RWPE1 (cell line): ENCODE measurements around the gene CSF3.

Source experiments
- CTCF ChIA-PET: fragments of 350-600 bp; sonication (Branson Sonifier 250); formaldehyde crosslinking; extraction: SDS; loops from one replicate; lab custom pipeline; 2021; lab: Yijun Ruan, JAX
- POLR2A ChIA-PET: fragments of 400-600 bp; formaldehyde crosslinking; extraction: SDS; loops from one replicate; lab custom pipeline; 2020; ENCODE audit warnings: antibody characterized with exemption; ENCODE audit not compliant: low non-redundant PET; lab: Yijun Ruan, JAX
- DNase-seq: peaks from one replicate; pipeline ENCODE4 v3.0.0; 2012; ENCODE audit warnings: low spot score
- H3K27ac ChIP-seq: fragments of 450-650 bp; 2 replicates; pipeline ENCODE4 v1.5.1; 2017
- TF ChIP-seq, protein P1 (sequence below): fragments of 450-650 bp; conservative IDR thresholded peaks from 2 replicates; pipeline ENCODE4 v1.5.1; 2017; ENCODE audit warnings: low read depth, mild to moderate bottlenecking

CSF3 gene

GRCh38 chr17:40041196-40041595 is 26.0 kb downstream of the CSF3 start:
- TF ChIP-seq, protein P1, sequence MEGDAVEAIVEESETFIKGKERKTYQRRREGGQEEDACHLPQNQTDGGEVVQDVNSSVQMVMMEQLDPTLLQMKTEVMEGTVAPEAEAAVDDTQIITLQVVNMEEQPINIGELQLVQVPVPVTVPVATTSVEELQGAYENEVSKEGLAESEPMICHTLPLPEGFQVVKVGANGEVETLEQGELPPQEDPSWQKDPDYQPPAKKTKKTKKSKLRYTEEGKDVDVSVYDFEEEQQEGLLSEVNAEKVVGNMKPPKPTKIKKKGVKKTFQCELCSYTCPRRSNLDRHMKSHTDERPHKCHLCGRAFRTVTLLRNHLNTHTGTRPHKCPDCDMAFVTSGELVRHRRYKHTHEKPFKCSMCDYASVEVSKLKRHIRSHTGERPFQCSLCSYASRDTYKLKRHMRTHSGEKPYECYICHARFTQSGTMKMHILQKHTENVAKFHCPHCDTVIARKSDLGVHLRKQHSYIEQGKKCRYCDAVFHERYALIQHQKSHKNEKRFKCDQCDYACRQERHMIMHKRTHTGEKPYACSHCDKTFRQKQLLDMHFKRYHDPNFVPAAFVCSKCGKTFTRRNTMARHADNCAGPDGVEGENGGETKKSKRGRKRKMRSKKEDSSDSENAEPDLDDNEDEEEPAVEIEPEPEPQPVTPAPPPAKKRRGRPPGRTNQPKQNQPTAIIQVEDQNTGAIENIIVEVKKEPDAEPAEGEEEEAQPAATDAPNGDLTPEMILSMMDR, result no peak
- CTCF ChIA-PET, result interaction anchor here (1.0 kb wide), 2 partner anchors 13 to 15 kb away, joined by 3 read pairs; no protein-coding TSS in a partner anchor
- POLR2A ChIA-PET, result no interaction called here

GRCh38 chr17:40056379-40057015 is 41.3 kb downstream of the CSF3 start:
- ChIA-PET CTCF (no interaction called here), POLR2A (no interaction called here)
- no peak for DNase-seq
- TF ChIP-seq, protein P1, result no peak
- peak overlapping the region; percentile 14; the same call in 1 of the 2 replicates for H3K27ac ChIP-seq

More at GRCh38 chr17:40041196-40041595, 26.0 kb downstream of the CSF3 start:
- no peak overlapping the region for H3K27ac ChIP-seq
- no peak for DNase-seq

DNA sequence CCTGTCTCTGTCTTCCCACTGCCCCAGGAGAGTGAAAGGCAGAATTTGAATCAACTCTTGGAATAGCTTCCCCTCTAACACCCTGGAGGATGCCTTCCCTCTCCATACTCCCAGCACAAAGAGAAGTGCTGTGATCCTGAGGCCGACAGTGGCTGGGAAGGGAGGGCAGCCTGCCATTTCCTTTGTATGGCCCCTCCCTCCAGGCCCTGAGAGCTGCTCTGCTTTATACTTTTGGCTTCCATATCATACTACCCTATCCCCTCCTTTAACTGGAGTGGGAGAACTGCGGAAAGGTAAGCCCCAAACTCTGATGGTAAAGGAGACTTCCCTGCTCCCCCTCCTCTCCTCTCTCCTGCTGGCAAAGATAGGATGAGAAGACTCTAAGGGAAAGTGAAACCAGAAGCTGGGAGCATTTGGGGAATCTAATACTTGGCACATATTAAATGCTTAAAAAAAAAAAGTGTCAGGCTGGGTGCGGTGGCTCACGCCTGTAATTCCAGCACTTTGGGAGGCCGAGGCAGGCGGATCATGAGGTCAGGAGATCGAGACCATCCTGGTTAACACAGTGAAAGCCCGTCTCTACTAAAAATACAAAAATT is 43.0 kb downstream of the CSF3 start:
- TF ChIP-seq, protein P1, result no peak
- ChIA-PET CTCF (no interaction called here), POLR2A (no interaction called here)
- DNase-seq, result no peak
- peak overlapping the region; percentile 45 for H3K27ac ChIP-seq

- POLR2A ChIA-PET, result no interaction called here
- H3K27ac ChIP-seq, result peak overlapping the region; percentile 45; the same call in 1 of the 2 replicates
- TF ChIP-seq, protein P1, result no peak
- no peak for DNase-seq
- CTCF ChIA-PET, result no interaction called here
These were observed 43.6 kb downstream of the CSF3 start for GRCh38 chr17:40058865-40059264.

DNA sequence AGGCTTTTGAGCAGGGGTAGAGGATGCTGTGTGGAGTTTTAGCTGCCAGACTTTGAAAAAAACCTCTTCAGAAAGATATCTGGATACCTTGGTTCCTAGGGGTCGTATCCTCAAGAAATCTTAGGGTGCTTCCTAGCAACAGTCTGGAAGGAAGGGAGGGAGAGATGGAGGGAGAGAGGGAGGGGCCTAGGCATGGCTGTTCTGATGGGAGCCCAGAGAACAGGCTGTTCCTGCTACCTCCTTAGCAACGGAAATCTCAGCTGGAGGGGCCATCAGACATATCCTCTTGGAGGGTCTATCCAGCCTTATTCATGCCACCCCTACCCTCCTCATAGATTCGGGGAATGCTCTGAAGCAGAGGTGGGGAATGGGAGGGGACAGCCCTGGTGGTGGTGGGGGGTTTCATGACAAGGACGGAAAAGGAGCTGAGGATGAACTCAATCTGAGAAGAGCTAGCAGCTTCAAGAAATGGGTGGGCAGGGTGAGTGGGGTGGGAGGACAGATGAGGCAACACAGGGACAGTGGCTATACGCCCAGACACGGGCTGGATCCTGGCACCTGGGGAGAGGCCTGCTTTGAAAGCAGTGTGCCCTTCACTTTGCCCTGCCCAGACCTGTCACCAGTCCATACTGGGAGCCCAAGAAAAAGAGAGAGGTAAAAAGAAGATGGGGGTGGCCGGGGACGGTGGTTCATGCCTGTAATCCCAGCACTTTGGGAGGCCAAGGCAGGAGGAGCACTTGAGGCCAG is 44.7 kb downstream of the CSF3 start:
- ChIA-PET CTCF (interaction anchor here (0.5 to 1.5 kb wide), 5 partner anchors 16 to 186 kb away, joined by 3 to 4 read pairs (median 3); no protein-coding TSS in a partner anchor), POLR2A (no interaction called here)
- H3K27ac ChIP-seq, result 0 out of 2 replicates have a peak overlapping the region, but pooled peaks have one; percentile 5
- TF ChIP-seq, protein P1, result no peak
- DNase-seq, result no peak
